H9 (cell line): ENCODE measurements around the gene UBE2Q1. TPM values are rescaled to one million over a fixed set of nuclear protein-coding genes. Genes with fewer than 3 reads are reported as not detected.

ENCODE experiments used
- DNase-seq: peaks from one replicate; pipeline ENCODE4 v3.0.0-alpha.2; 2017
- H2AFZ ChIP-seq: one replicate; pipeline ENCODE4 v1.6.1; 2013; ENCODE audit warnings: mild to moderate bottlenecking, low read length, control low read depth, moderate library complexity
- H2AK5ac ChIP-seq: 2 replicates; pipeline ENCODE4 v1.6.1; 2013; ENCODE audit warnings: low read length, control low read depth, mixed read lengths; ENCODE audit not compliant: insufficient read length
- H2BK120ac ChIP-seq: one replicate; pipeline ENCODE4 v1.6.1; 2013; ENCODE audit warnings: low read depth, mild to moderate bottlenecking, low read length, control low read depth, inconsistent platforms; ENCODE audit not compliant: poor library complexity, severe bottlenecking
- H2BK12ac ChIP-seq: 2 replicates; pipeline ENCODE4 v1.6.1; 2013; ENCODE audit warnings: low read length, control low read depth, mixed read lengths, low read depth; ENCODE audit not compliant: insufficient read length
- H2BK15ac ChIP-seq: 2 replicates; pipeline ENCODE4 v1.6.1; 2013; ENCODE audit warnings: low read depth, low read length, control low read depth
- H2BK20ac ChIP-seq: one replicate; pipeline ENCODE4 v1.6.1; 2013; ENCODE audit warnings: low read depth, mild to moderate bottlenecking, low read length, control low read depth, inconsistent platforms; ENCODE audit not compliant: poor library complexity, severe bottlenecking
- H2BK5ac ChIP-seq: 2 replicates; pipeline ENCODE4 v1.6.1; 2013; ENCODE audit warnings: low read length, control low read depth, mixed read lengths; ENCODE audit not compliant: insufficient read length
- H3K14ac ChIP-seq: 2 replicates; pipeline ENCODE4 v1.6.1; 2013; ENCODE audit warnings: low read length, control low read depth; ENCODE audit not compliant: insufficient read depth
- H3K18ac ChIP-seq: 2 replicates; pipeline ENCODE4 v1.6.1; 2013; ENCODE audit warnings: low read depth, mild to moderate bottlenecking, mixed read lengths, low read length, control low read depth; ENCODE audit not compliant: insufficient read length
- H3K23ac ChIP-seq: 2 replicates; pipeline ENCODE4 v1.6.1; 2013; ENCODE audit warnings: low read length, control low read depth, mixed read lengths, low read depth; ENCODE audit not compliant: insufficient read length
- H3K23me2 ChIP-seq: 2 replicates; pipeline ENCODE4 v1.6.1; 2013; ENCODE audit warnings: low read depth, mild to moderate bottlenecking, mixed read lengths, low read length, control low read depth; ENCODE audit not compliant: insufficient read length, poor library complexity, severe bottlenecking
- H3K27ac ChIP-seq: 2 replicates; pipeline ENCODE4 v1.5.1; 2013; ENCODE audit warnings: low read length, control low read depth, mixed read lengths, low read depth; ENCODE audit not compliant: insufficient read length
- H3K27me3 ChIP-seq: 2 replicates; pipeline ENCODE4 v1.6.1; 2013; ENCODE audit warnings: low read length, control low read depth, inconsistent platforms; ENCODE audit not compliant: insufficient read depth
- H3K4ac ChIP-seq: 2 replicates; pipeline ENCODE4 v1.6.1; 2013; ENCODE audit warnings: low read depth, mild to moderate bottlenecking, control low read depth, inconsistent platforms, low read length, moderate library complexity
- H3K4me1 ChIP-seq: 2 replicates; pipeline ENCODE4 v1.6.1; 2013; ENCODE audit warnings: low read length, control low read depth, inconsistent platforms; ENCODE audit not compliant: insufficient read depth
- H3K4me2 ChIP-seq: 2 replicates; pipeline ENCODE4 v1.6.1; 2013; ENCODE audit warnings: low read length, control low read depth, mixed read lengths; ENCODE audit not compliant: insufficient read length, insufficient read depth
- H3K56ac ChIP-seq: 2 replicates; pipeline ENCODE4 v1.6.1; 2013; ENCODE audit warnings: low read depth, mild to moderate bottlenecking, mixed read lengths, low read length, control low read depth; ENCODE audit not compliant: insufficient read length
- H3K79me1 ChIP-seq: 2 replicates; pipeline ENCODE4 v1.6.1; 2013; ENCODE audit warnings: low read depth, mild to moderate bottlenecking, moderate library complexity, low read length, control low read depth, inconsistent platforms; ENCODE audit not compliant: insufficient read depth, poor library complexity, severe bottlenecking
- H3K79me2 ChIP-seq: 2 replicates; pipeline ENCODE4 v1.6.1; 2013; ENCODE audit warnings: low read length, control low read depth, inconsistent platforms; ENCODE audit not compliant: insufficient read depth
- H3K9ac ChIP-seq: 2 replicates; pipeline ENCODE4 v1.6.1; 2013; ENCODE audit warnings: low read length, control low read depth, mixed read lengths; ENCODE audit not compliant: insufficient read length; ENCODE audit errors: extremely low read depth
- H3K9me3 ChIP-seq: one replicate; pipeline ENCODE4 v1.6.1; 2013; ENCODE audit warnings: low read depth, low read length, inconsistent platforms; ENCODE audit not compliant: control insufficient read depth
- H3T11ph ChIP-seq: one replicate; pipeline ENCODE4 v1.6.1; 2013; ENCODE audit warnings: mild to moderate bottlenecking, low read length, control low read depth, inconsistent platforms
- H4K20me1 ChIP-seq: one replicate; pipeline ENCODE4 v1.6.1; 2013; ENCODE audit not compliant: control insufficient read depth, insufficient read length, insufficient read depth
- H4K5ac ChIP-seq: 2 replicates; pipeline ENCODE4 v1.6.1; 2013; ENCODE audit warnings: low read depth, mild to moderate bottlenecking, mixed read lengths, low read length, control low read depth; ENCODE audit not compliant: insufficient read length
- H4K8ac ChIP-seq: replicated peaks from 2 replicates; pipeline ENCODE4 v1.6.1; 2013; ENCODE audit warnings: low read length, control low read depth, mixed read lengths, low read depth; ENCODE audit not compliant: insufficient read length
- H4K91ac ChIP-seq: 2 replicates; pipeline ENCODE4 v1.6.1; 2013; ENCODE audit warnings: low read depth, mild to moderate bottlenecking, moderate library complexity, mixed read lengths, low read length, control low read depth; ENCODE audit not compliant: insufficient read length
- H3K27ac Mint-ChIP-seq, 3 experiments: 2 replicates in 2 of 3; 3 replicates in 1 of 3; pipeline ENCODE4 v1.8.0; 2020 to 2021; ENCODE audit warnings: mixed read lengths in 3 of 3, mild to moderate bottlenecking in 1 of 3, moderate library complexity in 1 of 3
- H3K27me3 Mint-ChIP-seq: 2 replicates; pipeline ENCODE4 v1.8.0; 2021; ENCODE audit warnings: low read depth, mild to moderate bottlenecking, moderate library complexity, mixed read lengths
- H3K36me3 Mint-ChIP-seq, 3 experiments: 2 replicates in 2 of 3; 3 replicates in 1 of 3; pipeline ENCODE4 v1.8.0; 2020 to 2021; ENCODE audit warnings: low read depth in 3 of 3, mixed read lengths in 3 of 3; ENCODE audit not compliant: insufficient read depth in 1 of 3
- H3K4me1 Mint-ChIP-seq, 2 experiments: 2 replicates each; pipeline ENCODE4 v1.8.0; 2020; ENCODE audit warnings: mixed read lengths in 2 of 2
- H3K4me3 Mint-ChIP-seq, 2 experiments: 2 replicates in 1 of 2; 3 replicates in 1 of 2; pipeline ENCODE4 v1.8.0; 2020 to 2021; ENCODE audit warnings: mild to moderate bottlenecking in 2 of 2, mixed read lengths in 2 of 2, moderate library complexity in 1 of 2
- H3K9me3 Mint-ChIP-seq, 2 experiments: 2 replicates in 1 of 2; 3 replicates in 1 of 2; pipeline ENCODE4 v1.8.0; 2020; ENCODE audit warnings: mild to moderate bottlenecking in 2 of 2, mixed read lengths in 2 of 2, moderate library complexity in 1 of 2
- CTCF ChIP-seq: fragments of 200-600 bp; sonication (generic); conservative IDR thresholded peaks from 3 replicates; pipeline ENCODE4 v1.8.0; 2021; ENCODE audit warnings: antibody characterized with exemption, mild to moderate bottlenecking
- WGBS: extraction: QIAGEN DNeasy Blood & Tissue Kit; methylation state at CpG from one replicate; pipeline ENCODE4 v1.1.7; 2013; ENCODE audit warnings: missing lambda C conversion rate, low lambda C conversion rate, mixed read lengths; ENCODE audit not compliant: insufficient read length; ENCODE audit errors: extremely low coverage; 5-methylcytosine and 5-hydroxymethylcytosine counted together
- total RNA-seq: library from RNA; stranded (reverse); gene quantifications from 2 replicates; pipeline ENCODE4 v1.2.1, GENCODE V29; 2021

UBE2Q1 gene
- total RNA-seq, 1 experiment from 2014 or later: 108 TPM

GRCh38 chr1:154598871-154599635 lies 40.6 kb upstream of the UBE2Q1 start:
- H2BK12ac ChIP-seq: no peak overlapping the region
- H3K9ac ChIP-seq: no peak overlapping the region
- H2AK5ac ChIP-seq: no peak overlapping the region
- no peak overlapping the region for H4K91ac ChIP-seq
- H2BK120ac ChIP-seq: no peak overlapping the region
- Mint-ChIP-seq H3K4me3 (no peak overlapping the region), H3K9me3 (no peaks in the 10 kb centered on the region), H3K27me3 (no peaks in the 10 kb centered on the region), H3K27ac (peak overlapping the region in 2 of 3 experiments; percentile 70 to 92; a peak in 1 of 7 replicates), H3K36me3 (peaks cover 58 to 85% (median 75%) of the 10 kb centered on the region in 3 experiments), H3K4me1 (peaks cover 7 to 13% of the 10 kb centered on the region in 2 experiments)
- H3K27me3 ChIP-seq: no peaks in the 10 kb centered on the region
- H4K8ac ChIP-seq: no peak overlapping the region
- no peak overlapping the region for H3K14ac ChIP-seq
- H3K4ac ChIP-seq: no peak overlapping the region
- H2BK20ac ChIP-seq: no peak overlapping the region
- H3K9me3 ChIP-seq: no peaks in the 10 kb centered on the region
- TF ChIP-seq CTCF: no peak
- no CpG with 5 or more reads among the region's 3 CpGs for WGBS
- no peaks in the 10 kb centered on the region for H3K23me2 ChIP-seq
- no peak overlapping the region for H3K18ac ChIP-seq
- H3K4me2 ChIP-seq: no peak overlapping the region
- no peak overlapping the region for H4K5ac ChIP-seq
- no peak overlapping the region for H3T11ph ChIP-seq
- H2BK15ac ChIP-seq: no peak overlapping the region
- H4K20me1 ChIP-seq: no peaks in the 10 kb centered on the region
- H2BK5ac ChIP-seq: no peak overlapping the region
- DNase-seq: no peak
- H3K79me2 ChIP-seq: peaks cover 26% of the 10 kb centered on the region; the same call in 1 of the 2 replicates
- peaks cover 10% of the 10 kb centered on the region for H3K79me1 ChIP-seq
- no peak overlapping the region for H3K56ac ChIP-seq
- no peak overlapping the region for H3K27ac ChIP-seq
- no peak overlapping the region for H2AFZ ChIP-seq
- no peaks in the 10 kb centered on the region for H3K4me1 ChIP-seq
- no peak overlapping the region for H3K23ac ChIP-seq
